IMR-90 (cell line): ENCODE measurements around the gene PRKACA. TPM values are rescaled to one million over a fixed set of nuclear protein-coding genes. Genes with fewer than 3 reads are reported as not detected.

Experiments used
- ATAC-seq: fragments of 200-7000 bp; cut with Tn5 transposase; 2 replicates; pipeline ENCODE4 v1.9.1; 2020; ENCODE audit warnings: low read depth, mild to moderate bottlenecking, moderate library complexity
- BruUV-seq: library from RNA; stranded (reverse); fragments of 400-500 nt; replicated peaks from 2 replicates; lab custom pipeline; 2021; lab: Mats Ljungman, UMichigan
- CTCF ChIA-PET: fragments of 300-600 bp; formaldehyde crosslinking; extraction: SDS; loops from one replicate; lab custom pipeline; 2021; ENCODE audit warnings: antibody characterized with exemption; lab: Yijun Ruan, JAX
- POLR2A ChIA-PET: fragments of 300-600 bp; sonication (Branson Sonifier 250); formaldehyde crosslinking; loops from one replicate; lab custom pipeline; 2022; ENCODE audit warnings: antibody characterized with exemption; ENCODE audit not compliant: unreplicated experiment; lab: Charles Lee
- DNase-seq: peaks from one replicate; pipeline ENCODE4 v3.0.0; 2013
- H2AFZ ChIP-seq: replicated peaks from 2 replicates; pipeline ENCODE3; 2013; ENCODE audit warnings: low read length, mild to moderate bottlenecking; ENCODE audit not compliant: poor library complexity
- H2AK5ac ChIP-seq: 2 replicates; pipeline ENCODE4 v1.6.1; 2013; ENCODE audit warnings: low read depth, low read length, inconsistent platforms
- H2AK9ac ChIP-seq: replicated peaks from 2 replicates; pipeline ENCODE3; 2013; ENCODE audit warnings: mild to moderate bottlenecking, low read depth, low read length, moderate library complexity; ENCODE audit not compliant: poor library complexity
- H2BK120ac ChIP-seq: 2 replicates; pipeline ENCODE4 v1.6.1; 2013; ENCODE audit warnings: low read depth, low read length, inconsistent platforms
- H2BK15ac ChIP-seq: 3 replicates; pipeline ENCODE4 v1.6.1; 2013; ENCODE audit warnings: low read depth, low read length, inconsistent platforms
- H2BK20ac ChIP-seq: 2 replicates; pipeline ENCODE4 v1.6.1; 2013; ENCODE audit warnings: low read depth, mild to moderate bottlenecking, inconsistent platforms, low read length, moderate library complexity
- H2BK5ac ChIP-seq: 2 replicates; pipeline ENCODE4 v1.6.1; 2013; ENCODE audit warnings: mild to moderate bottlenecking, low read depth, low read length, inconsistent platforms; ENCODE audit not compliant: poor library complexity, severe bottlenecking
- H3K14ac ChIP-seq: replicated peaks from 2 replicates; pipeline ENCODE4 v1.6.1; 2013; ENCODE audit warnings: low read depth, low read length, inconsistent platforms
- H3K18ac ChIP-seq: 2 replicates; pipeline ENCODE4 v1.6.1; 2013; ENCODE audit warnings: low read depth, low read length, control low read depth
- H3K23ac ChIP-seq: 2 replicates; pipeline ENCODE4 v1.6.1; 2013; ENCODE audit warnings: low read depth, low read length, inconsistent platforms
- H3K27ac ChIP-seq: 2 replicates; pipeline ENCODE4 v1.5.1; 2013; ENCODE audit warnings: mild to moderate bottlenecking, control low read depth, low read length; ENCODE audit not compliant: insufficient read depth
- H3K27me3 ChIP-seq: 2 replicates; pipeline ENCODE4 v1.6.1; 2013; ENCODE audit warnings: low read length; ENCODE audit not compliant: control insufficient read depth, insufficient read depth
- H3K36me3 ChIP-seq: 2 replicates; pipeline ENCODE4 v1.6.1; 2013; ENCODE audit warnings: low read length, mixed read lengths; ENCODE audit not compliant: control insufficient read depth, insufficient read depth
- H3K4ac ChIP-seq: 2 replicates; pipeline ENCODE4 v1.6.1; 2013; ENCODE audit warnings: low read depth, low read length, inconsistent platforms
- H3K4me1 ChIP-seq: 2 replicates; pipeline ENCODE4 v1.6.1; 2013; ENCODE audit warnings: low read length, mixed read lengths; ENCODE audit not compliant: control insufficient read depth, insufficient read depth
- H3K4me2 ChIP-seq: 2 replicates; pipeline ENCODE4 v1.6.1; 2013; ENCODE audit warnings: low read depth, mild to moderate bottlenecking, control low read depth, low read length, moderate library complexity
- H3K4me3 ChIP-seq: 2 replicates; pipeline ENCODE4 v1.5.1; 2013; ENCODE audit warnings: low read depth, mild to moderate bottlenecking, control low read depth, low read length, moderate library complexity; ENCODE audit not compliant: insufficient read depth
- H3K56ac ChIP-seq: 2 replicates; pipeline ENCODE4 v1.6.1; 2013; ENCODE audit warnings: low read length, inconsistent platforms; ENCODE audit not compliant: insufficient read depth; ENCODE audit errors: extremely low read depth
- H3K79me1 ChIP-seq, 2 experiments: 2 replicates each; pipeline ENCODE4 v1.6.1; 2013; ENCODE audit warnings: low read length in 2 of 2, inconsistent platforms in 1 of 2, low read depth in 1 of 2
- H3K9ac ChIP-seq: 2 replicates; pipeline ENCODE4 v1.6.1; 2013; ENCODE audit warnings: low read depth, low read length, control low read depth
- H3K9me1 ChIP-seq: 2 replicates; pipeline ENCODE4 v1.6.1; 2013; ENCODE audit warnings: low read length, inconsistent platforms; ENCODE audit not compliant: insufficient read depth
- H3K9me3 ChIP-seq: 2 replicates; pipeline ENCODE4 v1.6.1; 2013; ENCODE audit warnings: low read length; ENCODE audit not compliant: control insufficient read depth, insufficient read depth
- H4K20me1 ChIP-seq: 2 replicates; pipeline ENCODE4 v1.6.1; 2013; ENCODE audit warnings: low read length, inconsistent platforms; ENCODE audit not compliant: insufficient read depth
- H4K5ac ChIP-seq: 2 replicates; pipeline ENCODE4 v1.6.1; 2013; ENCODE audit warnings: mild to moderate bottlenecking, low read depth, low read length, control low read depth
- H4K8ac ChIP-seq, 2 experiments: 2 replicates each; pipeline ENCODE4 v1.6.1; 2013; ENCODE audit warnings: low read depth in 2 of 2, low read length in 2 of 2, control low read depth in 1 of 2, inconsistent platforms in 1 of 2
- H4K91ac ChIP-seq: 2 replicates; pipeline ENCODE4 v1.6.1; 2013; ENCODE audit warnings: low read depth, low read length, inconsistent platforms; ENCODE audit not compliant: insufficient read depth
- CEBPB ChIP-seq: IDR thresholded peaks from 2 replicates; pipeline ENCODE4 v1.6.1; 2012; ENCODE audit warnings: low read depth, low read length, improper control_type of control experiment
- FOS ChIP-seq: fragments of 150-350 bp; IDR thresholded peaks from 2 replicates; pipeline ENCODE4 v1.6.1; 2016; ENCODE audit warnings: low read depth, low read length
- MAFK ChIP-seq: IDR thresholded peaks from 2 replicates; pipeline ENCODE4 v1.6.1; 2012; ENCODE audit warnings: low read depth, low read length, improper control_type of control experiment
- MAZ ChIP-seq: IDR thresholded peaks from 2 replicates; pipeline ENCODE4 v1.6.1; 2012; ENCODE audit warnings: low read depth, mild to moderate bottlenecking, low read length, improper control_type of control experiment, moderate library complexity, borderline replicate concordance
- MXI1 ChIP-seq: IDR thresholded peaks from 2 replicates; pipeline ENCODE4 v1.6.1; 2012; ENCODE audit warnings: low read depth, mild to moderate bottlenecking, low read length, moderate library complexity, borderline replicate concordance
- POLR2A ChIP-seq: IDR thresholded peaks from 2 replicates; pipeline ENCODE4 v1.6.1; 2012; ENCODE audit warnings: mild to moderate bottlenecking, low read depth, low read length
- RAD21 ChIP-seq: IDR thresholded peaks from 2 replicates; pipeline ENCODE4 v1.6.1; 2012; ENCODE audit warnings: low read length, improper control_type of control experiment
- RFX5 ChIP-seq: IDR thresholded peaks from 2 replicates; pipeline ENCODE4 v1.8.0; 2012; ENCODE audit warnings: low read depth, mild to moderate bottlenecking, low read length, moderate library complexity
- WGBS, 2 experiments: methylation state at CpG; one replicate each; pipeline versions ENCODE4 v1.1.5 to v1.1.7; 2013; ENCODE audit warnings: missing lambda C conversion rate in 2 of 2; ENCODE audit not compliant: insufficient read length in 1 of 2; ENCODE audit errors: extremely low coverage in 2 of 2; 5-methylcytosine and 5-hydroxymethylcytosine counted together
- dilution Hi-C: fragments of 300-500 bp; cut with HindIII; formaldehyde crosslinking; loops from one replicate; pipeline ENCODE4 v1.14.3; 2018; ENCODE audit warnings: low sequenced_read_pairs; ENCODE audit not compliant: unreplicated experiment
- in situ Hi-C: fragments of 300-500 bp; cut with MboI; formaldehyde crosslinking; loops from 3 replicates; pipeline ENCODE4 v1.14.3; 2019; ENCODE audit warnings: low sequenced_read_pairs, inconsistent platforms, mixed read lengths
- intact Hi-C: fragments of 100-400 bp; cut with micrococcal nuclease; formaldehyde crosslinking; loops from 2 replicates; pipeline ENCODE4 v1.10.0; 2022
- polyA plus RNA-seq, 3 experiments: library from polyadenylated mRNA; depleted of rRNA; stranded (reverse); fragments of >200 nt; gene quantifications; 2 replicates each; pipeline ENCODE4 v1.2.3, GENCODE V29; 2012; ENCODE audit warnings: low replicate concordance in 1 of 3
- total RNA-seq: library from RNA; depleted of rRNA; stranded (reverse); fragments of >200 nt; gene quantifications from 2 replicates; pipeline ENCODE4 v1.2.3, GENCODE V29; 2012
- TF ChIP-seq, protein P1 (sequence below): fragments of 150-350 bp; IDR thresholded peaks from 2 replicates; pipeline ENCODE4 v1.6.1; 2016; ENCODE audit warnings: low read depth, mild to moderate bottlenecking, low read length, moderate library complexity, borderline replicate concordance
- TF ChIP-seq, protein P2 (sequence below): fragments of 150-350 bp; IDR thresholded peaks from 2 replicates; pipeline ENCODE4 v1.6.1; 2017; ENCODE audit warnings: mild to moderate bottlenecking, antibody characterized with exemption, low read length, low read depth

PRKACA gene
- total and polyA plus RNA-seq, 2 of the 4 experiments (the other 2 are of a cell fraction) = 18.1 to 94.5 TPM

DNA sequence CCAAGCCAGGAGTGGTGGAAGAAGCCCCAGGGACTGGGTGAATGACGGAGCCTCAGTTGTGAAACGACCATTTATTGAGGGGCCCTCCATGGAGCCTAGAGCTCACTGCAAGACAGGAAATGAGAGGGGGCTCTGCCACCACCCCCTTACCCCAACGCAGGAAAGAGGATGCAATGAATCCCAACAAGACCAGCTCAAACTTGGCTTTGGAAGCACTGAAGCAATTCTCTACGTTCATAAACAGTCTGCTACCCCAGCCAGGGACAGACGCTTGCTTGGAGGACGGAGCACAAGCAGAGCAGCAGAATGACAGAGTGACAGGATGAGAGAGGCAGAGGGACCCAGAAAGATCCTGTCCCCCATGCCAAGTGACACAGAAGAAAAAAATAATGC is 1.0 kb downstream of the PRKACA start:
- Histone ChIP-seq H3K36me3 (no peaks in the 10 kb centered on the region), H4K91ac (no peak overlapping the region; the same call in 1 of the 2 replicates), H2BK20ac (no peak overlapping the region), H2BK5ac (no peak overlapping the region), H3K9me3 (no peaks in the 10 kb centered on the region), H3K4me2 (peak overlapping the region; percentile 98), H2BK15ac (no peak overlapping the region), H2BK120ac (no peak overlapping the region), H4K20me1 (peaks cover 8% of the 10 kb centered on the region), H3K27me3 (no peaks in the 10 kb centered on the region), H2AK5ac (peak overlapping the region; percentile 32), H3K4ac (peak overlapping the region; percentile 68), H3K14ac (peak overlapping the region; percentile 53), H3K56ac (no peak overlapping the region), H2AK9ac (peak overlapping the region; percentile 70), H3K79me1 (peaks cover 10 to 67% of the 10 kb centered on the region in 2 experiments), H4K8ac (no peak overlapping the region), H2AFZ (peak overlapping the region; percentile 3), H4K5ac (no peak overlapping the region), H3K9ac (peak overlapping the region; percentile 78), H3K9me1 (peaks cover 17% of the 10 kb centered on the region; the same call in 1 of the 2 replicates), H3K27ac (peak overlapping the region; percentile 45; the same call in 1 of the 2 replicates), H3K4me3 (peak overlapping the region; percentile 74), H3K23ac (peak overlapping the region; percentile 91), H3K4me1 (peaks cover 26% of the 10 kb centered on the region), H3K18ac (no peak overlapping the region)
- 0% methylated on average over 4 of the region's 6 CpGs; no CpG with 5 or more reads in 1 of the 2 experiments for WGBS, 2 experiments
- BruUV-seq = no TSS peak
- intact Hi-C loops (no loop called here), in situ Hi-C loops (no loop called here), dilution Hi-C loops (no loop called here)
- ATAC-seq = no peak
- CTCF ChIA-PET = interaction anchor here (0.6 to 1.7 kb wide), 2 partner anchors 20 to 330 kb away, joined by 3 to 8 read pairs; partner anchors contain the start of gene ASF1B
- DNase-seq = no peak
- POLR2A ChIA-PET = no interaction called here
- TF ChIP-seq MXI1 (no peak), RAD21 (no peak), MAZ (no peak), RFX5 (no peak), POLR2A (no peak), CEBPB (no peak), MAFK (no peak), FOS (no peak)
- TF ChIP-seq, protein P1, sequence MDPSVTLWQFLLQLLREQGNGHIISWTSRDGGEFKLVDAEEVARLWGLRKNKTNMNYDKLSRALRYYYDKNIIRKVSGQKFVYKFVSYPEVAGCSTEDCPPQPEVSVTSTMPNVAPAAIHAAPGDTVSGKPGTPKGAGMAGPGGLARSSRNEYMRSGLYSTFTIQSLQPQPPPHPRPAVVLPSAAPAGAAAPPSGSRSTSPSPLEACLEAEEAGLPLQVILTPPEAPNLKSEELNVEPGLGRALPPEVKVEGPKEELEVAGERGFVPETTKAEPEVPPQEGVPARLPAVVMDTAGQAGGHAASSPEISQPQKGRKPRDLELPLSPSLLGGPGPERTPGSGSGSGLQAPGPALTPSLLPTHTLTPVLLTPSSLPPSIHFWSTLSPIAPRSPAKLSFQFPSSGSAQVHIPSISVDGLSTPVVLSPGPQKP = no peak
- TF ChIP-seq, protein P2, sequence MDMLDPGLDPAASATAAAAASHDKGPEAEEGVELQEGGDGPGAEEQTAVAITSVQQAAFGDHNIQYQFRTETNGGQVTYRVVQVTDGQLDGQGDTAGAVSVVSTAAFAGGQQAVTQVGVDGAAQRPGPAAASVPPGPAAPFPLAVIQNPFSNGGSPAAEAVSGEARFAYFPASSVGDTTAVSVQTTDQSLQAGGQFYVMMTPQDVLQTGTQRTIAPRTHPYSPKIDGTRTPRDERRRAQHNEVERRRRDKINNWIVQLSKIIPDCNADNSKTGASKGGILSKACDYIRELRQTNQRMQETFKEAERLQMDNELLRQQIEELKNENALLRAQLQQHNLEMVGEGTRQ = no peak
